Immature natural killer cell (primary cell): Measurements from ENCODE around the gene CHRD. TPM values are rescaled to one million over a fixed set of nuclear protein-coding genes. Genes with fewer than 3 reads are reported as not detected.
"Not testable (repeated sequence)": the region's sequence is repeated elsewhere in the genome, so short reads cannot be mapped to it uniquely, and the experiment has no call there.

Experiments
- DNase-seq, 3 donors: peaks; one replicate each; pipeline ENCODE4 v3.0.0; 2022; ENCODE audit warnings: mixed read lengths in 1 of 3
- H3K27ac Mint-ChIP-seq, 6 donors: one replicate each; pipeline ENCODE4 v1.8.0; 2020; ENCODE audit warnings: mixed read lengths in 6 of 6, mild to moderate bottlenecking in 5 of 6, inconsistent platforms in 4 of 6, moderate library complexity in 3 of 6
- H3K27me3 Mint-ChIP-seq, 3 donors: one replicate each; pipeline ENCODE4 v1.8.0; 2020 to 2021; ENCODE audit warnings: low read depth in 3 of 3, mild to moderate bottlenecking in 3 of 3, mixed read lengths in 3 of 3, moderate library complexity in 3 of 3, inconsistent platforms in 1 of 3
- H3K36me3 Mint-ChIP-seq, 3 donors: one replicate each; pipeline ENCODE4 v1.8.0; 2020; ENCODE audit warnings: mixed read lengths in 3 of 3, inconsistent platforms in 2 of 3, mild to moderate bottlenecking in 2 of 3
- H3K4me1 Mint-ChIP-seq, 2 donors: one replicate each; pipeline ENCODE4 v1.8.0; 2020; ENCODE audit warnings: inconsistent platforms in 2 of 2, mild to moderate bottlenecking in 2 of 2, mixed read lengths in 2 of 2, moderate library complexity in 1 of 2
- H3K4me3 Mint-ChIP-seq, 5 donors: one replicate each; pipeline ENCODE4 v1.8.0; 2020; ENCODE audit warnings: mild to moderate bottlenecking in 5 of 5, mixed read lengths in 5 of 5, inconsistent platforms in 3 of 5, moderate library complexity in 3 of 5
- H3K9me3 Mint-ChIP-seq, 6 donors: one replicate each; pipeline ENCODE4 v1.8.0; 2020; ENCODE audit warnings: mild to moderate bottlenecking in 6 of 6, mixed read lengths in 6 of 6, inconsistent platforms in 4 of 6, moderate library complexity in 3 of 6
- polyA plus RNA-seq, 3 donors: library from polyadenylated mRNA; unstranded; fragments of 300-500 nt; fragmentation: Illumina TruSeq; gene quantifications; one replicate each; pipeline ENCODE4 v1.2.3, GENCODE V29; 2021

Gene CHRD
- polyA plus RNA-seq, 3 donors from 2014 or later = not detected

DNA sequence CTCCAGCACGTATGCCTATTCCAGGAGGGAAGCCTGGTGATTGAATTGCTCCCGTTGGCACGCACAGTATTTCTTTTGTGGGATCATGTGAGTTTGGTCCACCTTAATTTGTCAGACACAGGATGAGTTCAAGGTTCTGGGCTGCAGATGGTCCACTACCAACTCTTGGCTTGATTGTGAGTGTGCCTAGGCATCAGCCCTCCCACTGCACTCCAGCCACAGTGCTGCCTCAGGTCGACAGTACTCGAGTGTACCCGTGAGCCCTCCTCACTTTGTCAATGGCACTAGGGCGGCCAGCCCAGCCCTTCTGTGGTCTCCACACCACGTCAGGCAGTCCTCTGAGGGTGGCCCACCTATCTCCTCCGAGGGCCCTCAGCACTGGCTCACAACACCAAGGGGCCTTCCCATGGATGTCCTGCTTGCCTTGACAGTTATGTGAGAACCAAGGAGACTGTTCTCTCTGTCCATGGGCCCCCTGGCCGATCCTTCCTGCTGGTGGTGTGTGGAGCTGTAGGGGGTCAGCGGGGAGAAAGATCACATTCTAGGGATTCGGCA, 30.2 kb downstream of the CHRD start:
- Mint-ChIP-seq H3K27me3 (peaks cover 0 to 6% (median 3%) of the 10 kb centered on the region in 3 donors), H3K27ac (no peak overlapping the region), H3K36me3 (no peaks in the 10 kb centered on the region), H3K4me3 (no peak overlapping the region), H3K4me1 (no peaks in the 10 kb centered on the region), H3K9me3 (no peaks in the 10 kb centered on the region)
- DNase-seq = no peak

DNA sequence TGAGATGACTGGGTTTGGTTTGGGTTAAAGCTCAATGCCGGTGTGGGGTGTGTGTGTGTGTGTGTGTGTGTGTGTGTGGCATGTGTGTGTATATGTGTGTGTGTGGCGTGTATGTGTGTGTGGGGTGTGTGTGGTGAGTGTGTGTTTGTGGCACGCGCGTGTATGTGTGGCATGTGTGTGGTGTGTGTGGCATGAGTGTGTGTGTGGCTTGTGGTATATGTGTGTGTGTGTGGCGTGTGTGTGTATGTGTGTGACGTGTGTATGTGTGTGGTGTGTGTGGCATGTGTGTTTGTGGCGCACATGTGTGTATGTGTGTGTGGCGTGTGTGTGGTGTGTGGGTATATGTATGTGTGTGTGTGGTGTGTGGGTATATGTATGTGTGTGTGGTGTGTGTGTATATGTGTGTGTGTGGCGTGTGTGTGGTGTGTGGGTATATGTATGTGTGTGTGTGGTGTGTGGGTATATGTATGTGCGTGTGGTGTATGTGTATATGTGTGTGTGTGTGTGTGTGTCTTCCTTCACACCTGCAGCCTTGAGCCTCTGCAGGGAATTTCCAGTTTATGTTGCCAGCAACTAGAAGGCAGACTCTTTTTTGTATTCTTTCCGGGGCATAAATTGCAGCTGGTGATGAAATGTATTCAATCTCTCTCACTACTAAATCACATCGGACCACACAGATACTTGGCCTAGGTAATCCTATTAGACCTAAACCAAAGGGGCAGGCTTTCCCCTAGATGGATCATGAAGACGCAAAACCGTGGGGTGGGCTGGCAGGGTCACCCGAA, 34.8 kb downstream of the CHRD start:
- Mint-ChIP-seq H3K4me1 (peaks cover 0 to 2% of the 10 kb centered on the region in 2 donors), H3K4me3 (no peak overlapping the region), H3K27me3 (peaks cover 0 to 2% (median 1%) of the 10 kb centered on the region in 3 donors), H3K9me3 (no peaks in the 10 kb centered on the region), H3K27ac (no peak overlapping the region), H3K36me3 (no peaks in the 10 kb centered on the region)
- no peak for DNase-seq

DNA sequence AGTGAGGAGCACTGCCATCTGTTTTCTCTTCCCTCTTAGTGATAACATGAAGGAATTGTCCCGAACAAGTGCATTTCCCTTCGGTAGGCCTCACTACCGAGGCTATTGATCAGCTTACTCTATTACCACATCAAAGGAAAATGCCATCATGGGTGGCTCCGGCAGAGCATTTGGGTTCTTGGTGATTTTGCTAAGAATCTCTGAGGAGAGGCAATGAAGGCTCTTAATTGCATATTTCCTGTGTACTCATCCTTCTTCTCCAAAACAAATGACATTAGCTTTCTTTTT, 35.3 kb downstream of the CHRD start:
- no peak for DNase-seq
- no peaks in the 10 kb centered on the region for H3K9me3 Mint-ChIP-seq
- H3K27ac Mint-ChIP-seq = no peak overlapping the region
- no peaks in the 10 kb centered on the region for H3K36me3 Mint-ChIP-seq
- H3K27me3 Mint-ChIP-seq = peaks cover 0 to 2% (median 1%) of the 10 kb centered on the region in 3 donors
- peaks cover 0 to 2% of the 10 kb centered on the region in 2 donors for H3K4me1 Mint-ChIP-seq
- no peak overlapping the region for H3K4me3 Mint-ChIP-seq

DNA sequence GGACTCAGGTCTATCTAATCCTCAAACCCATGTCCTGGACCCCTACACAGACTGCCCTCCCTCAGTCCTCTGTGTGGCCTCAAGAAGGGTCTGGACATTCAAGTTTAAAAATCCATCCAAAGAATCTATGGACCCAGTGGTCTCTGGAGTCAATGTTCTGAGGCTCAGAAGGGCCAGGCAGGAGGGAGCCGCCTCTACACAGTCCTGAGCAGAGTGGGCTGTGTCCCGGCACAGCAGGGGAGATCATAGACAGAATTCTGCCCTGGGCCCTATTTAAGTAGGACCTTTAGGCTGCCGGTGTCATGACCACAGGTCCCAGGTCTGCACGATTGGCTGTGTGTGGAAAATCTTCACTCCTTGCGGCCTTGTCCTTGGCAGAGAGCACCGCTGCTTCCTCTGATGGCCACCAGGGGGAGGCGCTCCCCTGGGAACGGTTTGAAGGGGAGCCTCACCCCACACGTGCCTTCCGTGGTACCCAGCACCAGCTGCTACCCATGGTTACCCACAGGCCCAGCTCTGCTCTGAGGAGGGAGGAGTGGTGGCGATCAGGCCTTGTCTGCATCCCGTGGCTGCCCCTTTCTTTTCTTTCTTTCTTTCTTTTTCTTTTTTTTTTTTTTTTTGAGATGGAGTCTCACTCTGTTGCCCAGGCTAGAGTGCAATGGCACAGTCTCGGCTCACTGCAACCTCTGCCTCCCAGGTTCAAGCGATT, 37.9 kb downstream of the CHRD start:
- Mint-ChIP-seq H3K27me3 (peaks cover 0 to 2% (median 0%) of the 10 kb centered on the region in 3 donors), H3K4me3 (no peak overlapping the region), H3K27ac (no peak overlapping the region), H3K9me3 (no peaks in the 10 kb centered on the region), H3K4me1 (peaks cover 0 to 2% of the 10 kb centered on the region in 2 donors), H3K36me3 (no peaks in the 10 kb centered on the region)
- DNase-seq = peak; percentile 33 to 52 (median 46)

- H3K4me1 Mint-ChIP-seq = peaks cover 0 to 2% of the 10 kb centered on the region in 2 donors
- H3K4me3 Mint-ChIP-seq = no peak overlapping the region
- no peak overlapping the region for H3K27ac Mint-ChIP-seq
- peaks cover 0 to 1% (median 0%) of the 10 kb centered on the region in 6 donors for H3K9me3 Mint-ChIP-seq
- H3K27me3 Mint-ChIP-seq = peaks cover 0 to 7% (median 0%) of the 10 kb centered on the region in 3 donors
- DNase-seq = no peak
- no peaks in the 10 kb centered on the region for H3K36me3 Mint-ChIP-seq
These were observed 39.3 kb downstream of the CHRD start for GRCh38 chr3:184419171-184419570.

GRCh38 chr3:184423561-184423960, 43.7 kb downstream of the CHRD start:
- Mint-ChIP-seq H3K4me1 (no peaks in the 10 kb centered on the region), H3K4me3 (no peak overlapping the region), H3K9me3 (peaks cover 0 to 1% (median 0%) of the 10 kb centered on the region in 6 donors), H3K27me3 (peaks cover 0 to 16% (median 4%) of the 10 kb centered on the region in 3 donors), H3K27ac (no peak overlapping the region), H3K36me3 (no peaks in the 10 kb centered on the region)
- DNase-seq = no peak

- Mint-ChIP-seq H3K4me3 (no peak overlapping the region), H3K36me3 (no peaks in the 10 kb centered on the region), H3K27me3 (peaks cover 0 to 16% (median 4%) of the 10 kb centered on the region in 3 donors), H3K27ac (no peak overlapping the region), H3K4me1 (no peaks in the 10 kb centered on the region), H3K9me3 (peaks cover 0 to 1% (median 0%) of the 10 kb centered on the region in 6 donors)
- no peak for DNase-seq
These were observed 46.9 kb downstream of the CHRD start for GRCh38 chr3:184426691-184427141.

DNA sequence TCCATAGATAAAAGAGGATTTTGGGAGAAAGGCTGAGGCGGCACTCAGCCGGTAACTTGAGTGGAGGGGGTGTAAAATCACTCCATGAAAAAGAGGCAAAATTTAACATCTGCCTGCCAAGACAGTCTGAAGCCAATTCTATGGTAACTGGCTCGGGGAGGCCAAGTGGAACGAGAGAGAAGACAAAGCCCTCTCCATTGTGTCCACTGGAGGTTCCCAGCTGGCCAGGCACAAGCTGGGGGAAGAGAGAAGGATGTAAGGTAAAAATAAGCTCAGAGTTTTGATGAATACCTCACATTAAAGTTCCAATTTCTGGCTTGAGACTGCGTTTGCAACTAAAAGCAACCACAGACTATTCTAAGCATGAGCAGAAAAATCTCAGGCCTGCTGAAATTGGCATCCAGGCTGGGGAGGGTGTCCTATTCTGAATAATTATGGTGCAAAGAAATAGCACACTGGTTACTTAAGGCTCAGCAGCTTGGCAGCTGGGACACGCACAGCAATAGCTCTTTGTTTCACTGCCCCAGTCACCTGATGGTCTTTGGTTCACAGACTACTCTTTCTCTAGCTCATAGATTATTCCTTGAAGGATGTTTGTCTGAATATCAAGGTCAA, 48.8 kb downstream of the CHRD start:
- no peak for DNase-seq
- no peak overlapping the region for H3K4me3 Mint-ChIP-seq
- peaks cover 0 to 11% (median 5%) of the 10 kb centered on the region in 3 donors for H3K27me3 Mint-ChIP-seq
- no peaks in the 10 kb centered on the region for H3K9me3 Mint-ChIP-seq
- no peaks in the 10 kb centered on the region for H3K4me1 Mint-ChIP-seq
- H3K27ac Mint-ChIP-seq = no peak overlapping the region
- H3K36me3 Mint-ChIP-seq = no peaks in the 10 kb centered on the region

GRCh38 chr3:184429786-184430185, 49.9 kb downstream of the CHRD start:
- Mint-ChIP-seq H3K9me3 (no peaks in the 10 kb centered on the region), H3K4me3 (no peak overlapping the region)

DNA sequence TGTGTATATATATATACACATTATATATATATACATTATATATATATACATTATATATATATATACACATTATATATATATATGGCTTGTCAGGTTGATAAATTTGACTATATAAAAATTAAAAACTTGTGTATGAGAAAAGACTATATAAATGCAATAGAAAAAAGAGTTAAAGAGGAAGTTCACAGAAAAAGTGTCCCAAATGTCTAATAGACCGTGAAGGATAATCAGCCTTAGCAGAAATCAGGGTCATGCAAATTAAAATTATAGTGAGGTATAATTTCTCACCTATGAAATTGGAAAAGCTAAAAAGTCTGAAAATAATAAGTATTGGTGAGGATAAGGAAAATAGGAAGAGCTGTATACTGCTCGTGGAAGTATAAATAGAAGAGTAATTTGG, 51.1 kb downstream of the CHRD start:
- Mint-ChIP-seq H3K9me3 (no peaks in the 10 kb centered on the region), H3K27me3 (peaks cover 0 to 5% (median 4%) of the 10 kb centered on the region in 3 donors), H3K4me1 (no peaks in the 10 kb centered on the region), H3K27ac (no peak overlapping the region), H3K4me3 (no peak overlapping the region), H3K36me3 (no peaks in the 10 kb centered on the region)
- no peak for DNase-seq

More at GRCh38 chr3:184429786-184430185, 49.9 kb downstream of the CHRD start:
- DNase-seq = no peak
- H3K27me3 Mint-ChIP-seq = peaks cover 0 to 9% (median 5%) of the 10 kb centered on the region in 3 donors
- no peaks in the 10 kb centered on the region for H3K4me1 Mint-ChIP-seq
- no peak overlapping the region for H3K27ac Mint-ChIP-seq
- no peaks in the 10 kb centered on the region for H3K36me3 Mint-ChIP-seq

DNA sequence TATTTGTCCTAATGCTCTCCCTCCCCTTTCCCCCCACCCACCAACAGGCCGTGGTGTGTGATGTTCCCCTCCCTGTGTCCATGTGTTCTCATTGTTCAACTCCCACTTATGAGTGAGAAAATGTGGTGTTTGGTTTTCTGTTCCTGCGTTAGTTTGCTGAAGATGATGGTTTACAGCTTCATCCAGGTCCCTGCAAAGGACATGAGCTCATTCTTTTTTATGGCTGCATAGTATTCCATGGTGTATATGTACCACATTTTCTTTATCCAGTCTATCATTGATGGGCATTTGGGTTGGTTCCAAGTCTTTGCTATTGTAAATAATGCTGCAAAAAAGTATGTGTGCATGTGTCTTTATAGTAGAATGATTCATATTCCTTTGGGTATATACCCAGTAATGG, 53.3 kb downstream of the CHRD start:
- H3K4me1 Mint-ChIP-seq, H3K27ac Mint-ChIP-seq, H3K36me3 Mint-ChIP-seq, H3K4me3 Mint-ChIP-seq, DNase-seq, H3K9me3 Mint-ChIP-seq: not testable (repeated sequence)
- H3K27me3 Mint-ChIP-seq = peaks cover 2 to 11% (median 5%) of the 10 kb centered on the region in 3 donors

- H3K4me1 Mint-ChIP-seq = no peaks in the 10 kb centered on the region
- peaks cover 5 to 14% (median 7%) of the 10 kb centered on the region in 3 donors for H3K27me3 Mint-ChIP-seq
- no peaks in the 10 kb centered on the region for H3K36me3 Mint-ChIP-seq
- H3K27ac Mint-ChIP-seq = no peak overlapping the region
- DNase-seq = no peak
- H3K4me3 Mint-ChIP-seq = no peak overlapping the region
- H3K9me3 Mint-ChIP-seq = peaks cover 0 to 6% (median 4%) of the 10 kb centered on the region in 6 donors
These were observed 59.2 kb downstream of the CHRD start for GRCh38 chr3:184439096-184439495.
